Calu3 (cell line): ENCODE data around the gene ARRDC2. TPM values are rescaled to one million over a fixed set of nuclear protein-coding genes. Genes with fewer than 3 reads are reported as not detected.

ENCODE experiments used
- BruUV-seq: library from RNA; stranded (reverse); fragments of 400-500 nt; replicated peaks from 2 replicates; lab custom pipeline; 2021; lab: Mats Ljungman, UMichigan
- CTCF ChIA-PET: fragments of 300-600 bp; sonication (Branson Sonifier 250); formaldehyde crosslinking; loops from one replicate; lab custom pipeline; 2022; ENCODE audit warnings: antibody characterized with exemption; lab: Charles Lee
- DNase-seq: peaks from one replicate; pipeline ENCODE4 v3.0.0; 2022
- H3K27ac Mint-ChIP-seq: one replicate; pipeline ENCODE4 v1.8.0; 2022; ENCODE audit warnings: mixed read lengths; ENCODE audit not compliant: unreplicated experiment
- H3K27me3 Mint-ChIP-seq: one replicate; pipeline ENCODE4 v1.8.0; 2022; ENCODE audit warnings: mixed read lengths; ENCODE audit not compliant: unreplicated experiment
- H3K36me3 Mint-ChIP-seq: one replicate; pipeline ENCODE4 v1.8.0; 2022; ENCODE audit warnings: mild to moderate bottlenecking, moderate library complexity, mixed read lengths; ENCODE audit not compliant: insufficient read depth, unreplicated experiment
- H3K4me1 Mint-ChIP-seq: one replicate; pipeline ENCODE4 v1.8.0; 2022; ENCODE audit warnings: mild to moderate bottlenecking, low read depth, mixed read lengths; ENCODE audit not compliant: unreplicated experiment
- H3K4me3 Mint-ChIP-seq: one replicate; pipeline ENCODE4 v1.8.0; 2022; ENCODE audit warnings: mild to moderate bottlenecking, low read depth, moderate library complexity, mixed read lengths; ENCODE audit not compliant: unreplicated experiment
- H3K9me3 Mint-ChIP-seq: one replicate; pipeline ENCODE4 v1.8.0; 2022; ENCODE audit warnings: low read depth, mixed read lengths; ENCODE audit not compliant: unreplicated experiment
- intact Hi-C: fragments of 100-400 bp; cut with micrococcal nuclease; formaldehyde crosslinking; loops from one replicate; pipeline ENCODE4 v1.10.0; 2022; ENCODE audit not compliant: unreplicated experiment
- total RNA-seq: library from RNA; stranded (reverse); gene quantifications from 2 replicates; pipeline ENCODE4 v1.2.3, GENCODE V29; 2022
- TF ChIP-seq, protein P1 (sequence below): fragments of 200-600 bp; IDR thresholded peaks from one replicate; pipeline ENCODE4 v1.8.0; 2022; ENCODE audit warnings: antibody characterized with exemption; ENCODE audit not compliant: unreplicated experiment

ARRDC2 gene
- total RNA-seq, 1 experiment from 2014 or later: 15.8 TPM

DNA sequence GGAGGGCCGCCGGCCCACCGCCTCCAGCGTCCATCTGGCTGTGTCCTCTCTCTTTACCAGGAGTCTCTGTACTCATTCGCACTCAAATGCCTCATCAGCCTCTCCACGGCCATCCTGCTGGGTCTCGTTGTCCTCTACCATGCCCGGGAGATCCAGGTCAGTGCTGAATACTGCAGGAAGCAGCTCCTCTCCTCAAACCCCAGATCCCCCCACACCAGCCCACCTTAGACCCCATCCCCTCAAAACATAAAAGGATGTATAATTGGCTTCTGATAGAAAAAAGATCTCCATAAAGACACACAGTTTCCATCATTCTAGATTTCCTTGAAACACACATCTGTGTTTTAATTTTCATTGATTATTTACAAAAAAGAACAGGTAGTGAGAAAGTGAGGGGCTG, 32.9 kb upstream of the ARRDC2 start:
- CTCF ChIA-PET: no interaction called here
- TF ChIP-seq, protein P1, sequence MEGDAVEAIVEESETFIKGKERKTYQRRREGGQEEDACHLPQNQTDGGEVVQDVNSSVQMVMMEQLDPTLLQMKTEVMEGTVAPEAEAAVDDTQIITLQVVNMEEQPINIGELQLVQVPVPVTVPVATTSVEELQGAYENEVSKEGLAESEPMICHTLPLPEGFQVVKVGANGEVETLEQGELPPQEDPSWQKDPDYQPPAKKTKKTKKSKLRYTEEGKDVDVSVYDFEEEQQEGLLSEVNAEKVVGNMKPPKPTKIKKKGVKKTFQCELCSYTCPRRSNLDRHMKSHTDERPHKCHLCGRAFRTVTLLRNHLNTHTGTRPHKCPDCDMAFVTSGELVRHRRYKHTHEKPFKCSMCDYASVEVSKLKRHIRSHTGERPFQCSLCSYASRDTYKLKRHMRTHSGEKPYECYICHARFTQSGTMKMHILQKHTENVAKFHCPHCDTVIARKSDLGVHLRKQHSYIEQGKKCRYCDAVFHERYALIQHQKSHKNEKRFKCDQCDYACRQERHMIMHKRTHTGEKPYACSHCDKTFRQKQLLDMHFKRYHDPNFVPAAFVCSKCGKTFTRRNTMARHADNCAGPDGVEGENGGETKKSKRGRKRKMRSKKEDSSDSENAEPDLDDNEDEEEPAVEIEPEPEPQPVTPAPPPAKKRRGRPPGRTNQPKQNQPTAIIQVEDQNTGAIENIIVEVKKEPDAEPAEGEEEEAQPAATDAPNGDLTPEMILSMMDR: no peak
- Mint-ChIP-seq H3K27ac (no peak overlapping the region), H3K27me3 (peaks cover 22% of the 10 kb centered on the region), H3K9me3 (no peaks in the 10 kb centered on the region), H3K36me3 (no peaks in the 10 kb centered on the region), H3K4me3 (no peak overlapping the region), H3K4me1 (no peaks in the 10 kb centered on the region)
- no peak for DNase-seq
- intact Hi-C loops: no loop called here
- BruUV-seq: no TSS peak

DNA sequence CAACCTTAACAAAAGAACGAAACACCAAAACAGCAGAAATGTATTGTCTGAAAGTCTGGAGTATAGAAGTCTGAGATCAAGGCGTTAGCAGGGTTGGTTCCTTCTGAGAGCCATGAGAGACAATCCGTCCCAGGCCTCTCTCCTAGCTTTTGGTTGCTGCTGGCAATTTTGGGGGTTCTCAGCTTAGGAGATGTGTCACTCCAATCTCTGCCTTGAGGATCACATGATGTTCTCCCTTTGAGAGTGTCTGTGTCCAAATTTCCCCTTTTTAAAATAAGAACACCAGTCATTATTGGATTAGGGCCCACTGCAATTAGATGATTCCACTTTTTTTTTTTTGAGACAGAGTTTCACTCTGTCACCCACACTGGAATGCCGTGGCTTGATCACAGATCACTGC, 30.9 kb upstream of the ARRDC2 start:
- TF ChIP-seq, protein P1: no peak
- Mint-ChIP-seq H3K27me3 (peaks cover 41% of the 10 kb centered on the region), H3K36me3 (no peaks in the 10 kb centered on the region), H3K4me3 (no peak overlapping the region), H3K27ac (no peak overlapping the region), H3K4me1 (no peaks in the 10 kb centered on the region), H3K9me3 (no peaks in the 10 kb centered on the region)
- BruUV-seq: no TSS peak
- no peak for DNase-seq
- CTCF ChIA-PET: no interaction called here
- intact Hi-C loops: no loop called here

DNA sequence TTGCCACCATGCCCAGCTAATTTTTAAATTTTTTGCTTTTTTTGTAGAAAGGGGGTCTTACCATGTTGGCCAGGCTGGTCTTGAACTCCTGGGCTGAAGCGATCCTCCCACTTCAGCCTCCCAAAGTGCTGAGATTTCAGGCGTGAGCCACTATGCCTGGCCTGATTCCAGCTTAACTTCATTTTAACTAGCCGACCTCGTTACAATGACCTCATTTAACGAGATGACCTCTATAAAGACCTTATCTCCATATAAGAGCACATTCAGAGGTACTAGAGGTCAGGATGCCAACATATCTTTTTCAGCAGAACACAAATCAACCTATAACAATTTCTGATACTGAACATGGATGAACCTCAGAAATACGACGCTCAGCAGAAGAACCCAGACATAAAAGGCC, 30.5 kb upstream of the ARRDC2 start:
- intact Hi-C loops: no loop called here

DNA sequence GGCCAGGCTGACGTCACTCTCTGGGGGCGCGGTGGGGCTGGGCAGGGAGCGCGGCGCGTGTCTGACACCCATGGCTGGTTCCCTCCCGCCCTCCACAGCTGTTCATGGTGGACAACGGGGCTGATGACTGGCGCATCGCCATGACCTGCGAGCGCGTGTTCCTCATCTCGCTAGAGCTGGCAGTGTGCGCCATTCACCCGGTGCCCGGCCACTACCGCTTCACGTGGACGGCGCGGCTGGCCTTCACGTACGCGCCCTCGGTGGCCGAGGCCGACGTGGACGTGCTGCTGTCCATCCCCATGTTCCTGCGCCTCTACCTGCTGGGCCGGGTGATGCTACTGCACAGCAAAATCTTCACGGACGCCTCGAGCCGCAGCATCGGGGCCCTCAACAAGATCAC, 26.4 kb upstream of the ARRDC2 start:
- no peak overlapping the region for H3K27ac Mint-ChIP-seq
- no peaks in the 10 kb centered on the region for H3K36me3 Mint-ChIP-seq
- intact Hi-C loops: no loop called here
- no peaks in the 10 kb centered on the region for H3K4me1 Mint-ChIP-seq
- no peak overlapping the region for H3K4me3 Mint-ChIP-seq
- no peaks in the 10 kb centered on the region for H3K9me3 Mint-ChIP-seq
- H3K27me3 Mint-ChIP-seq: peaks cover 42% of the 10 kb centered on the region
- TF ChIP-seq, protein P1: no peak
- no TSS peak for BruUV-seq
- no peak for DNase-seq
- CTCF ChIA-PET: no interaction called here

More for the DNA sequence above, 30.5 kb upstream of the ARRDC2 start:
- no peaks in the 10 kb centered on the region for H3K36me3 Mint-ChIP-seq
- no peaks in the 10 kb centered on the region for H3K4me1 Mint-ChIP-seq
- no peaks in the 10 kb centered on the region for H3K9me3 Mint-ChIP-seq
- no peak overlapping the region for H3K27ac Mint-ChIP-seq
- TF ChIP-seq, protein P1: no peak
- no peak for DNase-seq
- CTCF ChIA-PET: no interaction called here
- H3K4me3 Mint-ChIP-seq: no peak overlapping the region
- H3K27me3 Mint-ChIP-seq: peaks cover 46% of the 10 kb centered on the region
- no TSS peak for BruUV-seq
